GM15510 (cell line): ENCODE data around the gene E2F4.

Experiments
- POLR2A ChIP-seq: IDR thresholded peaks from 3 replicates; pipeline ENCODE4 v1.6.1; 2011; ENCODE audit warnings: borderline replicate concordance; ENCODE audit not compliant: insufficient read length; ENCODE audit errors: extremely low read depth

Gene E2F4

DNA sequence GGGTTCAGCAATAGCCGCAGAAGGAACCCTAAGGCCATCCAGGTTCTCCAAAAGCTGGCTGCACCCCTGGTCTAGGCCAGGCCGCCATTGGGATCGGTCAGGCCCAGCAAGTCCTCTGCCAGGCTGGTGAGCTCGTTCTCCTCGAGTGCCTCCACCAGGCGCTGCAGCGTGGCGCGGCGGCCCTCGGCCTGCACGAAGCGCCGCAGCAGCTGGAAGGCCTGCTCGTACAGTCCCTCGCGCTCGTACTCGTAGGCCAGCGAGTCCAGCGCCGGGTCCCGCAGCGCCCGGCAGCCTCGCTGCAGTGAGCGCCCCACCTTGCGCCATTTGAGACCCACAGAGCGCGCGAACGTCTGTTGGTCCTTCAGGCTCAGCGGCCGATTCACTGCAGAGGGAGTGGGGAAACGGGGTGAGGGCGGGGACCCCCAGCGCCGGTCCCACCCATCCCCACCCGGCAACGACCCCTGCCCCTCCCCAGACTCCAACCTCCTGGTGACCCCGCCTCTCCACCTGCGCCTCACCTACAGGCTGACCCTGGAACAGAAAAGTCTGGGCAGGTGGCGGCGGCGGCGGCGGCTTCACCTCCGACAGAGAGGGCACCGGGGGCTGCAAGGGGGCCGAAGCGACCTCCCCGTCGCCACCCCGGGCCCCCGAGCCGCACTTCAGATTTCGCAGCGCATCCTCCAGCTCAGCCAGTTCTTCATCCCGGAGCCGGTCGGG lies 37.2 kb upstream of the E2F4 start:
- no peak for TF ChIP-seq POLR2A

DNA sequence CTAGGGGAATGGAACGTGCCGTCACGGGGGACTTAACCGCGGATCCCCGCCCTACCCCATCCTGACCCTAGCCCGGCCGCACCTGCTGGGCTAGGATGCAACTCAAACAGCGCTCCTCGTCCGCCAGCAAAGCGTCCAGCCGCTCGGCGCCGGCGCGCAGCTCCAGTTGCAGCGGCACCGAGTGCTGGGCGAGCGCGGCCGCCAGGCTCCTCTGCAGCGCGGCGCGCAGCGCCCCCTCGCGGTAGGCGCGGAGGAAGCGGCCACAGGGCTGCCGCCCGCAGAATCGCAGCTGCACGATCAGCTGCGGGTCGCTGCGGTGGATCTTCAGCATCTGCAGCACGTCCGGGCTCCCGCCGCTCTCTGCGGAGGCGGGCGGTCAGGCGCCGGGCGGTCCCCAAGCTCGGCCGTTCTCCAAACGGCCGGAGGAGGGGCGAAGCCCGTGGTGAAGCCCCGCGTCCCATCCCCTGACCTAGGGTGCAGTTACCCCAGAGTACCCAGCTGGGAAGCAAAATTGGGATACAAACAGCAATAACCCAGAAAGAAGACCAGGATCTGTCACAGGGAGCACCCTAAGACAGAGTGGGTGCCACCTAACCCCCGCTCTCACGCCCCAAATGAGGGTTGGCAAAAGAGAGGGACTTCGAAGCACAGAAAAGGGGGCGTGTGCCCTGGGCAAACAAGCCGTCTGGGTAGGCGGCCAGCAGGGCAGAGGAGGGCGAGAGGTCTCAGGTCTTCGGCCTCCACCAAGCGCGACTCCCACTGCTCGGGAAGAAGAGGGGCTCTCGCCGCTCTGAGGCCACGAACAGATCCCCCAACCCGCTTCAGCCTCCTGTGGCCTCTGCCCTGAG lies 36.4 kb upstream of the E2F4 start:
- TF ChIP-seq POLR2A, result no peak

DNA sequence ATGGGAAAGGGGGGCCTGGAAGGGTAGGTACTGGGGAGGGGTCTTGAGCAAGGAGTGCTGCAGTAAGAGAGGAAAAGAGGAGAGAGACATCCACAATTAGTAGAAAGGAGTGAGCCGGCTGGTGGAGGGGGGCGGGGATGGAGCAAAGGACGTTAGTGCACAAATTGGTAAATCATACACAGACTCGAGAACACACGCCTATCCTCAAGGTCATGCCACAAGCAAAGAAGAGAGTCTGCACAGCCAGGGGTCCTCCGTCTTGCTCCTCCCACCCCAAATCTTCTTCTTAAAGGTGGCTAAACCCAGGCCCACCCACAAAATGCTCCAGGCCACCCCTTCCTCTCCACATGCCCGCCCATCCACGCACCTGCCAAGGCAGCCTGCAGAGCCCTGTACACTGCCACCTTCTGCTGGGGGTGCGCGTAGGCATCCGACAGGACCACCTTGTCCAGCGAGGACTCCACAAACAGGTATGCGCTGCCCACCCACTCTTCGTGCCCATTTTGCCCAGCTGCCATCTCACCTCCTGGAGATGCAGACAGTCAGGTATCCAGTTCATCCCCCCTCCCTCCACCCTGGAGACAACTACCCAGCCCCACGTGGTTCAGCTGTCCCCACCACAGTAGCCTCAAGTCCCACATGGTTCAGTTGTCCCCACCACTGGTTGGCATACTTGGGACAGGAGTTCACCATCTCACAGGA lies 35.7 kb upstream of the E2F4 start:
- TF ChIP-seq POLR2A, result no peak

DNA sequence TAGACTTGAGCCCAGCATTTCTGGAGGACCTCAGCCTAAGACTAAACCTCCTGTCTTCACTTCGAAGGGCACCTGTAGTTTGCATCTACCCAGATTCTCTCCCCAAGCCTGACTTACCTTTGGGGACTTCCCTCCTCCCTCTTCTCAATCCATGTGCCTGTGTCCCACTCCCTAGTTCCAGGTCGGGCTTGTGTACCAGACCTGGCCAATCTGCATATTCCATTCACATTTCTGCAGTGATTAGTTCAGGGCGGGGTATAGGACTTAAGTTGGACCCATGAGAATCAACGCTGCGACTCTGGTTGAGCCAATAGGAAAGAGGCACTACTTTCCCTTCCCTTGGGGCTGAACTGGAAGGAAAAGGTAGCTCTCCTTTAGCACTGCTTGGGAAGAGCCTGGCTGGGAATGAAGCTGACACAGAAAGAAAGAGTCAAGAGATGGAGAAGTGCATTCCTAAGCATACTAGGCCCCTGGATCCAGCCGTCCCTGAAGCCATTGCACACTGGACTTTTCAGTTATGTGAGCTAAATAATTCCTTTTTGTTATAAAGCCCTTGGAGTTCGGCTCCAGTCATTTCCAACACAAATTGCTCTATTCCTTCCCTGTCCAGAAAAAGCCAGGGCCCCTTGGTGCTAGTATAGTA lies 34.7 kb upstream of the E2F4 start:
- no peak for TF ChIP-seq POLR2A

DNA sequence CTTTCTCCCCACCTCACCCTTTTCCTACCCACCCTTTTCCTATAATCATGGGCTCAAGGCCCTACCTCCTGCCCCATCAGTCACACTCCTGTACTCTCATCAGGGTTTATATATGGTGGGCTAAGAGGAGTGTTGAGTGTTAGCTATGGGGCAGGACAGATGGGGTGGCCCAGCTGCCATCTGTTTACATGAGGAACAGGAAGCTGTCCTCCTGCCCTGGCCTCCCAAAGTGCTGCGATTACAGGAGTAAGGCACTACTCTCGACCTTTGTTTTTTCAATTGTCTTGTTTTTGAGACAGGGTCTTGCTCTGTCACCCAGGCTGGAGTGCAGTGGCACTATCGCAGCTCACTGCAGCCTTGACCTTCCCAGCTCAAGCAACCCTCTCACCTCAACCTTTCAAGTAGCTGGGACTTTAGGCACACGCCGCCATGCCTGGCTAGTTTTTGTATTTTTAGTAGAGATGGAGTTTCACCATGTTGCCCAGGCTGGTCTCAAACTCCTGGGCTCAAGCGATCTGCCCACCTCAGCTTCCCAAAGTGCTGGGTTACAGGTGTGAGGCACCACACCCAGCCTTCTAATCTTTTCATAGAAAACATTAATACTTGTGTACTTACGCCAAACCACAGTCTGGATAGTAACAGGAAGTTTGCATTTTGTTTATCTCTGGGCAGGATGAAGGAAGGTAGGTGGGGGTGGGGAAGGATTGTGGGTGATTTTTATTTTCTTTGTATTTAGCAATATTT lies 33.9 kb upstream of the E2F4 start:
- TF ChIP-seq POLR2A, result no peak

DNA sequence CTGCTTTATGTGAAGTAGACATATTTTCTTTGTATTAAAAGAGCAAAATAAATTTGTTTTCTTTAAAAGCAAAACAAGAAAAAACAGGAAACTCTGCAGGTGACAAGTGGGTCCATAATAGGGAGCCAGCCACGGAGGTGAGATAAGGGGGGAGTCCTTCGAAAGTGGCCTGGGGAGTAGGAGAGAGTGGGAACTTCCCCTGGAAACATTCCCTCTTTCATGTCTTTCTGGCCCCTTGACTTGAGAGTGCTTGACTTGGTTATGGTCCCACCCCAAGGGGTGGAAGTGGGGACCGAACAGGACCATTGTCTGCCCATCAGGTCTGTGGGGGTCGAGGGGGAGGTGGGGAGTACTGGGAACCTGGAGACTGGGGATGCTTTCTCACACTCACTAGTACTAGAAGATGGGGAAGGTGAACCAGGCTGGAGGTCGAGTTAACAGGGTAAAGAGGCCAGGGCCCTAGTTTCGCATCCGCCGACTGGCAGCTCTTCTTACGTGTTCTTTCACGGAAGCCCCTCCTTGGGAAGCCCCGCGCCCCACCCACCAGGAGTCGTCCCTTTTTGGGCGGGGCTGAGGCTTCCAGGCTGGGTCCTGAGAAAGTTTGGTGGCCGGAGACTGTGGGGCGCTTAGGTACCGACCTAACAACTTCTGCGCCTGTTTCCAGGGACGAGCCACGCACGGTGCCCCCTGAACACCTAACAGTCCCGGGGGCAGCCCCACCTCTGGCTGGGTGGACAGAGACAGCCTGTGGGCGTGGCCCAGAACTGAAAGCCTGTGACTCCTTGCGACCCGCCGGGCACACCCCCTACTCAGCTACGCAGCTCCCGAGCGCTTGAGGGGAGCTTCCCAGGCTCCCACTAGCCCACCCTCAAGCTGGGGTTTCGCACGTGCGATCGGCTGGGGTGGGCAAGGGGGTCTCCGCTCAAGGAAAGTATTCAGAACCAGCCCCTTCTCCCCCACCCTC lies 33.0 kb upstream of the E2F4 start:
- peak; percentile 48 for TF ChIP-seq POLR2A

DNA sequence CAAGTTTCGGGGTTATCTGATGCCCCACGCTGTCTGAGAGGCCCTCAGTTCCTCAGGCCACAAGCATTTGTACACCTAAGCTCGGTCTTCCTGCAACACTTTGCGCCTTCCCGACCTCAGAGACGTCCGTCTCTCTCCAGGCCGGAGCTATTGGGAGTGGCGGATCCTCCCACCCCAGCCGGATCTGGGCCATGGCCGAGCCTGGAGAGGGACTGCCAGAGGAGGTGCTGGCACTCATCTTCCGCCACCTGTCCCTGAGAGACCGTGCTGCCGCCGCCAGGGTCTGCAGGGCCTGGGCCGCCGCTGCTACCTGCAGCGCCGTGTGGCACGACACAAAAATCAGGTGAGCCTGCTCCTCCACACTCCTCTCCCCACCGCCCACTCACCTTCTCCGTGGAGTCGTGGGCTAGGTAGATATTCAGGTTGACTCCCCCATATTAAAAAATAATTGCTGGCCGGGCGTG lies 30.3 kb upstream of the E2F4 start:
- no peak for TF ChIP-seq POLR2A

DNA sequence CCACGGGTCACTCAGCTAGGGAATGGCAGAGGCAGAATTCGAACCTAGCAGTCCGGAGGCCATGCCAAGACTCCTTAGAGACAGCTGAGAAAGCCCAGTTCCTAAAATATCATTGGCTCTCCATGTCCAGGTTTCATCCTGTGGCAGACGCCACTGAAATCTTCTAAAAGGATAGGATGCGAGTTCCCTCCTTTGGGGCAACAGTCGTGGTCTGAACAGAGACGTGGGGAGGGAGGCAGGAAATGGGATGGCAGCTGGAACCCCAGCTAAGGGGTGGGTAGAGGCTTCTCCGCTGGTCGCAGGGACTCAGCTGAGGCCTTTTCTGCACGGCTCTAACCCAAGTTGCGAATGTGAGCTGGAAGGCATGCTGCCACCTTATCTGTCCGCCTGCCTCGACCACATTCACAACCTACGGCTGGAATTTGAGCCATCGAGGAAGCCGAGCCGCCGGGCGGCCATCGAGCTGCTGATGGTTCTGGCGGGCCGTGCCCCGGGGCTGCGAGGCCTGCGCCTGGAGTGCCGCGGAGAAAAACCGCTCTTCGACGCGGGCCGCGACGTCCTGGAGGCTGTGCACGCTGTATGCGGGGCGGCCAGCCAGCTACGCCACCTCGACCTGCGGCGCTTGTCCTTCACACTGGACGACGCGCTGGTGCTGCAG lies 29.3 kb upstream of the E2F4 start:
- TF ChIP-seq POLR2A, result no peak

DNA sequence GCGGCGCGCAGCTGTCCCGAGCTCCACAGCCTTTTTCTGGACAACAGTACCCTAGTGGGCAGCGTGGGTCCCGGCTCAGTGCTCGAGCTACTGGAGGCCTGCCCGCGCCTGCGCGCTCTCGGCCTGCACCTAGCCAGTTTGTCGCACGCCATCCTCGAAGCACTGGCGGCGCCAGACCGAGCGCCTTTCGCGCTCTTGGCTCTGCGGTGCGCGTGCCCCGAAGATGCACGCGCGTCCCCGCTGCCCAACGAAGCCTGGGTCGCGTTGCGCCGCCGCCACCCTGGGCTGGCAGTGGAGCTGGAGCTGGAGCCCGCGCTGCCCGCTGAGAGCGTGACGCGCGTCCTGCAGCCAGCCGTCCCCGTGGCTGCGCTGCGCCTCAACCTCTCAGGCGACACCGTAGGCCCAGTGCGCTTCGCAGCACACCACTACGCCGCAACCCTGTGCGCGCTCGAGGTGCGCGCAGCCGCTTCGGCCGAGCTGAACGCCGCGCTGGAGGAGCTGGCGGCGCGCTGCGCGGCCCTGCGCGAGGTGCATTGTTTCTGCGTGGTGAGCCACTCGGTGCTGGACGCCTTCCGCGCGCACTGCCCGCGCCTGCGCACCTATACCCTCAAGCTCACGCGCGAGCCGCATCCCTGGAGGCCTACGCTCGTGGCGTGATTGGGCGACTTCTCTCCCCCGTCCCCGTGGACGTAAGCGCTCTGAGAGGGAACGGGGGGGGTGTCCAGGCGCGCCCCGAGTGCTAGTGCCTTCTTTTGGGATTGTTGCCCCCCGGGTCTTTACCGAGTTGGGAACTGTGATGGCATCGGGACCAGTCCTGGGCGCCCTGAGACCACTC lies 28.6 kb upstream of the E2F4 start:
- TF ChIP-seq POLR2A, result no peak

DNA sequence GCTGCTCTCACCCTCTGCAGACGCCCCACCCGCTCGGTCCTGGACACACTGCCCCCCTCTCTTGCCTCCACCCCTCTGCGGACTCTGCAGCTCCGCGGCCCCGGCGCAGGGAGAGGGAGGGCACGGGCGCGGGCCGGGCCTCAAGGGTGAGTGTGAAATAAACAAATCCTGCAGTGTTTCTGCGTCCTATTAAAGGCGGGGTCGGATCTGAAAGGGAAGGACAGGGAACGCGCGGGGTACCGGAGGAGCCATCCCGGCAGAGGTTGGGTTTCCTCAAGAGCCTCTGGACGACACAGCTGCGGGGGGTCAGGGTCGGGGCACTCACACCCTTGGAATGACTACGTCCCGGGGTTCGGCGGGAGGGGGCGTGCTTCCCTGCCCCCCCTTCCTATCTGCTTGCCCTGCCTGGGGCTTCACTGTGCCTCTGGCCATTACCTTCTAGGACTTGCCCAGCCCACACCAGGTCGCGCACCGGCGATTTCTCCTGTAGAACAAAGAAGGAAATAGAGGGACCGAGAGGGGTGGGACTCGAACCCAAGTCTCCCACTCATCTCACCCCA lies 27.9 kb upstream of the E2F4 start:
- TF ChIP-seq POLR2A, result no peak

DNA sequence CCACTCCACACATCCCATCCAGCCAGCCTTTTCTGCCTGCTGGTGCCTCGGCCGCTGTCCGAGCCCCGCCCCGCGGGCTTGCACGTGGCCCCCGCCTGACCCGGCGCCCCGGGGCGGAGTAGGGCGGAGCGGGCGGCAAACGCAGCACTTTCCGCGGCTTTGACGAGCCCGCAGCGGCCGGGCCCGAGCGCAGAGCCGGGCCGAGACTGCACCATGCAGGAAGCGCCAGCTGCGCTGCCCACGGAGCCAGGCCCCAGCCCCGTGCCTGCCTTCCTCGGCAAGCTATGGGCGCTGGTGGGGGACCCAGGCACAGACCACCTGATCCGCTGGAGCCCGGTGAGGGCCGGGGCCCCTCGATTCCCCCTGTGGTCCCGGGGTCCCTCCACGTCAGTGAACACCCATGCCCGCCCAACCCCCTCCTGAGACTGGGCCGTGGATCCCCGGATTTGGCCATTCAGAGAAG lies 27.3 kb upstream of the E2F4 start, which contains the start of gene HSF4:
Gene HSF4, plus strand, starts transcription at position 147 of the 463 bp plus-strand sequence. Its CDS starts 67 bp downstream, at position 214.
- TF ChIP-seq POLR2A, result no peak
